Activated naive CD4-positive, alpha-beta T cell treated with anti-CD3 and anti-CD28 coated beads for 36 hours (primary cell): ENCODE measurements around the gene APLP2. TPM values are rescaled to one million over a fixed set of nuclear protein-coding genes. Genes with fewer than 3 reads are reported as not detected.

Experiments used
- total RNA-seq, 2 experiments: library from RNA; stranded (reverse); gene quantifications; one replicate each; pipeline ENCODE4 v1.2.3, GENCODE V29; 2021

APLP2 gene
- total RNA-seq, 2 experiments from 2014 or later: 38.4 to 43.5 TPM

Other genes with a start within 250 kb of the APLP2 start
- 10 to 100 TPM; 34.0 to 36.4 TPM for gene NFRKB, start 174.3 kb upstream of the APLP2 start, total RNA-seq
- 10 to 100 TPM; 19.3 to 24.3 TPM for gene PRDM10, start 67.1 kb upstream of the APLP2 start, total RNA-seq
- gene ST14, start 89.9 kb downstream of the APLP2 start, total RNA-seq: not detected
- gene ZBTB44, start 245.0 kb downstream of the APLP2 start, total RNA-seq: 10 to 100 TPM; 35.0 to 39.8 TPM